Retinal pigment epithelial cell (primary cell): ENCODE measurements around the gene RRBP1.

Source experiments
- DNase-seq: peaks from one replicate; pipeline ENCODE4 v3.0.0-alpha.2; 2010; ENCODE audit warnings: low read depth
- H3K4me3 ChIP-seq: 2 replicates; pipeline ENCODE4 v1.5.1; 2011; ENCODE audit warnings: mild to moderate bottlenecking, low read length, control low read depth, moderate library complexity
- CTCF ChIP-seq: conservative IDR thresholded peaks from 2 replicates; pipeline ENCODE4 v1.5.1; 2011; ENCODE audit warnings: low read depth, low read length, control low read depth, inconsistent platforms

The RRBP1 gene

GRCh38 chr20:17576215-17576614, 105.8 kb downstream of the RRBP1 start:
- TF ChIP-seq CTCF: no peak
- no peak overlapping the region for H3K4me3 ChIP-seq
- DNase-seq: no peak

- no peak for DNase-seq
- TF ChIP-seq CTCF: no peak
- no peak overlapping the region for H3K4me3 ChIP-seq
Measured at GRCh38 chr20:17573463-17573862, 108.6 kb downstream of the RRBP1 start.

GRCh38 chr20:17572034-17572638, 109.9 kb downstream of the RRBP1 start:
- TF ChIP-seq CTCF: no peak
- DNase-seq: no peak
- peak overlapping the region; percentile 86 for H3K4me3 ChIP-seq

- no peak for TF ChIP-seq CTCF
- DNase-seq: no peak
- H3K4me3 ChIP-seq: peak overlapping the region; percentile 86
Measured at GRCh38 chr20:17571153-17571527, 110.9 kb downstream of the RRBP1 start.

GRCh38 chr20:17570347-17571152, 111.5 kb downstream of the RRBP1 start:
- DNase-seq: no peak
- TF ChIP-seq CTCF: peak; percentile 7
- H3K4me3 ChIP-seq: peak overlapping the region; percentile 86

GRCh38 chr20:17569616-17570346, 112.3 kb downstream of the RRBP1 start, which contains the start of gene DSTN:
TSS of gene DSTN (plus strand) at chr20:17570075. CDS start at chr20:17570209, 134 bp downstream.
- peak; percentile 82 for DNase-seq
- no peak for TF ChIP-seq CTCF
- peak within 1 kb of the TSS; percentile 86 for H3K4me3 ChIP-seq
